SK-N-MC (cell line): ENCODE results near the gene PTCRA.

ENCODE experiments used
- EZH2 ChIP-seq: fragments of 200-600 bp; sonication (generic); IDR thresholded peaks from one replicate; pipeline ENCODE4 v1.6.1; 2017; ENCODE audit warnings: antibody characterized with exemption
- FOXP2 ChIP-seq: optimal IDR thresholded peaks from 2 replicates; pipeline ENCODE3; 2011; ENCODE audit warnings: mild to moderate bottlenecking, moderate library complexity; ENCODE audit not compliant: insufficient read depth; ENCODE audit errors: extremely low read length, control extremely low read depth
- POLR2AphosphoS5 ChIP-seq: IDR thresholded peaks from 2 replicates; pipeline ENCODE4 v1.6.1; 2012; ENCODE audit warnings: mild to moderate bottlenecking, low read depth, low read length, borderline replicate concordance

GRCh38 chr6:42925248-42925857, 9.5 kb downstream of the PTCRA start:
- no peak for TF ChIP-seq EZH2
- TF ChIP-seq POLR2AphosphoS5, result no peak
- no peak for TF ChIP-seq FOXP2
